H1 (cell line): Measurements from ENCODE around the gene SSC5D. TPM values are rescaled to one million over a fixed set of nuclear protein-coding genes. Genes with fewer than 3 reads are reported as not detected.

ENCODE experiments used
- CTCF ChIA-PET: fragments of 300-600 bp; sonication (Branson Sonifier 250); formaldehyde crosslinking; loops from one replicate; lab custom pipeline; 2021; ENCODE audit not compliant: partially characterized antibody; lab: Charles Lee
- POLR2A ChIA-PET: fragments of 300-600 bp; sonication (Branson Sonifier 250); formaldehyde crosslinking; loops from one replicate; lab custom pipeline; 2021; ENCODE audit warnings: inconsistent platforms; ENCODE audit not compliant: partially characterized antibody; lab: Charles Lee
- DNase-seq, 2 experiments: peaks; one replicate each; pipeline versions ENCODE4 v3.0.0 to v3.0.0-alpha.2; 2010 to 2022; ENCODE audit warnings: low spot score in 2 of 2, low read depth in 1 of 2, mixed read lengths in 1 of 2
- FAIRE-seq: peaks from 2 replicates; lab custom pipeline; 2011; peaks lifted over from hg19 to GRCh38; lab: Jason Lieb, UNC
- H2AFZ ChIP-seq: 2 replicates; pipeline ENCODE4 v1.8.1; 2012; ENCODE audit warnings: low read length, inconsistent platforms
- H2AK5ac ChIP-seq: 2 replicates; pipeline ENCODE4 v1.6.1; 2013; ENCODE audit warnings: low read depth, low read length
- H2BK120ac ChIP-seq: replicated peaks from 2 replicates; pipeline ENCODE3; 2013; ENCODE audit warnings: low read depth, low read length, inconsistent platforms
- H2BK12ac ChIP-seq: 2 replicates; pipeline ENCODE4 v1.6.1; 2013; ENCODE audit warnings: low read depth, low read length
- H2BK15ac ChIP-seq: 2 replicates; pipeline ENCODE4 v1.6.1; 2013; ENCODE audit warnings: low read length
- H2BK20ac ChIP-seq: 2 replicates; pipeline ENCODE4 v1.6.1; 2013; ENCODE audit warnings: low read length
- H2BK5ac ChIP-seq: 2 replicates; pipeline ENCODE4 v1.6.1; 2013; ENCODE audit warnings: low read depth, low read length
- H3K14ac ChIP-seq: 2 replicates; pipeline ENCODE4 v1.6.1; 2013; ENCODE audit warnings: inconsistent platforms; ENCODE audit not compliant: insufficient read length
- H3K18ac ChIP-seq: 2 replicates; pipeline ENCODE4 v1.6.1; 2013; ENCODE audit warnings: low read length; ENCODE audit errors: extremely low read depth
- H3K23ac ChIP-seq: 2 replicates; pipeline ENCODE4 v1.6.1; 2013; ENCODE audit warnings: inconsistent platforms; ENCODE audit not compliant: insufficient read length
- H3K23me2 ChIP-seq: 2 replicates; pipeline ENCODE4 v1.6.1; 2013; ENCODE audit warnings: low read depth, low read length
- H3K27ac ChIP-seq: 2 replicates; pipeline ENCODE4 v1.6.1; 2011; ENCODE audit warnings: low read depth, low read length, inconsistent platforms
- H3K27me3 ChIP-seq, 4 experiments: replicated peaks in 1 of 4; 1 replicate in 1 of 4; 2 replicates in 3 of 4; pipeline versions ENCODE4 v1.6.1 to v1.8.1; 2011 to 2013; ENCODE audit warnings: low read length in 3 of 4, mild to moderate bottlenecking in 3 of 4, inconsistent platforms in 2 of 4, mixed read lengths in 2 of 4, moderate library complexity in 1 of 4; ENCODE audit not compliant: control insufficient read depth in 3 of 4, insufficient read depth in 3 of 4; ENCODE audit errors: extremely low read depth in 1 of 4
- H3K36me3 ChIP-seq, 4 experiments: 2 replicates each; pipeline versions ENCODE4 v1.6.1 to v1.8.1; 2011 to 2013; ENCODE audit warnings: mild to moderate bottlenecking in 4 of 4, low read length in 3 of 4, moderate library complexity in 2 of 4, control low read depth in 1 of 4, inconsistent platforms in 1 of 4; ENCODE audit not compliant: insufficient read depth in 4 of 4, control insufficient read depth in 2 of 4
- H3K4ac ChIP-seq: replicated peaks from 2 replicates; pipeline ENCODE3; 2013; ENCODE audit warnings: low read length, low read depth, mixed read lengths, inconsistent platforms; ENCODE audit not compliant: insufficient read length
- H3K4me1 ChIP-seq, 4 experiments: replicated peaks in 1 of 4; 1 replicate in 1 of 4; 2 replicates in 3 of 4; pipeline versions ENCODE4 v1.6.1 to v1.8.1; 2011 to 2013; ENCODE audit warnings: low read length in 3 of 4, inconsistent platforms in 2 of 4, mixed read lengths in 1 of 4; ENCODE audit not compliant: insufficient read depth in 4 of 4, control insufficient read depth in 3 of 4
- H3K4me2 ChIP-seq, 2 experiments: 2 replicates each; pipeline versions ENCODE4 v1.6.1 to v1.8.1; 2011 to 2013; ENCODE audit warnings: low read depth in 2 of 2, low read length in 2 of 2, control low read depth in 1 of 2, inconsistent platforms in 1 of 2, mild to moderate bottlenecking in 1 of 2; ENCODE audit not compliant: insufficient read depth in 1 of 2
- H3K4me3 ChIP-seq, 4 experiments: fragments of 200-600, 300-600 bp in 1 of 4; sonication (generic), shearing (Covaris generic), sonication (Bioruptor Twin) in 1 of 4; 2 replicates each; pipeline versions ENCODE4 v1.5.1 to v1.8.1; 2011 to 2016; ENCODE audit warnings: low read length in 4 of 4, low read depth in 3 of 4, control low read depth in 2 of 4, inconsistent platforms in 2 of 4, mild to moderate bottlenecking in 2 of 4, mixed read lengths in 1 of 4, moderate library complexity in 1 of 4; ENCODE audit not compliant: insufficient read depth in 2 of 4; ENCODE audit errors: extremely low read depth in 1 of 4
- H3K56ac ChIP-seq: replicated peaks from 2 replicates; pipeline ENCODE3; 2013; ENCODE audit warnings: low read depth, mild to moderate bottlenecking, mixed read lengths, low read length, inconsistent platforms; ENCODE audit not compliant: insufficient read length
- H3K79me1 ChIP-seq: 2 replicates; pipeline ENCODE4 v1.6.1; 2013; ENCODE audit warnings: low read depth, low read length, control low read depth
- H3K79me2 ChIP-seq, 2 experiments: 2 replicates each; pipeline versions ENCODE4 v1.6.1 to v1.8.1; 2012 to 2013; ENCODE audit warnings: low read length in 2 of 2, mild to moderate bottlenecking in 2 of 2, inconsistent platforms in 1 of 2; ENCODE audit not compliant: insufficient read depth in 2 of 2, control insufficient read depth in 1 of 2
- H3K9ac ChIP-seq, 4 experiments: replicated peaks in 1 of 4; 1 replicate in 1 of 4; 2 replicates in 3 of 4; pipeline versions ENCODE4 v1.6.1 to v1.8.1; 2011 to 2013; ENCODE audit warnings: low read depth in 3 of 4, low read length in 3 of 4, control low read depth in 2 of 4, mild to moderate bottlenecking in 2 of 4, moderate library complexity in 2 of 4, inconsistent platforms in 1 of 4; ENCODE audit errors: extremely low read depth in 1 of 4
- H3K9me3 ChIP-seq, 2 experiments: 2 replicates each; pipeline versions ENCODE4 v1.6.1 to v1.8.1; 2012 to 2013; ENCODE audit warnings: mild to moderate bottlenecking in 2 of 2, moderate library complexity in 2 of 2, control low read depth in 1 of 2, inconsistent platforms in 1 of 2, low read depth in 1 of 2, low read length in 1 of 2, mixed read lengths in 1 of 2; ENCODE audit not compliant: insufficient read depth in 2 of 2
- H4K20me1 ChIP-seq, 2 experiments: replicated peaks in 1 of 2; 2 replicates each; pipeline versions ENCODE3 to v1.8.1; 2011 to 2013; ENCODE audit warnings: inconsistent platforms in 2 of 2, low read length in 2 of 2, mild to moderate bottlenecking in 1 of 2; ENCODE audit not compliant: insufficient read depth in 2 of 2, control insufficient read depth in 1 of 2
- H4K5ac ChIP-seq: 2 replicates; pipeline ENCODE4 v1.6.1; 2013; ENCODE audit warnings: low read length, low read depth, mixed read lengths, inconsistent platforms; ENCODE audit not compliant: insufficient read length
- H4K8ac ChIP-seq: 2 replicates; pipeline ENCODE4 v1.8.0; 2013; ENCODE audit warnings: mild to moderate bottlenecking, moderate library complexity, low read length, inconsistent platforms; ENCODE audit not compliant: insufficient read depth; ENCODE audit errors: extremely low read depth
- H4K91ac ChIP-seq: replicated peaks from 2 replicates; pipeline ENCODE3; 2013; ENCODE audit warnings: low read length, mixed read lengths, inconsistent platforms; ENCODE audit not compliant: insufficient read length
- CEBPB ChIP-seq: IDR thresholded peaks from 2 replicates; pipeline ENCODE4 v1.6.1; 2012; ENCODE audit warnings: low read depth, low read length
- CHD1 ChIP-seq: IDR thresholded peaks from 2 replicates; pipeline ENCODE4 v1.6.1; 2012; ENCODE audit warnings: low read depth, low read length, improper control_type of control experiment
- RNF2 ChIP-seq: fragments of 200-900, 300-1000 bp; sonication (generic); IDR thresholded peaks from 2 replicates; pipeline ENCODE4 v1.7.1; 2016; ENCODE audit warnings: borderline replicate concordance, low read depth, mild to moderate bottlenecking, antibody characterized with exemption, low read length; ENCODE audit not compliant: poor library complexity, severe bottlenecking; ENCODE audit errors: missing control alignments
- TBP ChIP-seq: IDR thresholded peaks from 2 replicates; pipeline ENCODE4 v1.6.1; 2011; ENCODE audit warnings: low read depth, low read length, improper control_type of control experiment
- TCF12 ChIP-seq: IDR thresholded peaks from 2 replicates; pipeline ENCODE4 v1.6.1; 2011; ENCODE audit warnings: low read depth, mild to moderate bottlenecking, low read length
- WGBS, 2 experiments: shearing (Covaris generic) in 1 of 2; methylation state at CpG; one replicate each; pipeline versions ENCODE4 v1.1.6 to v1.1.7; 2013 to 2015; ENCODE audit warnings: low lambda C conversion rate in 2 of 2, mixed read lengths in 2 of 2, inconsistent platforms in 1 of 2, low coverage in 1 of 2, missing lambda C conversion rate in 1 of 2; ENCODE audit not compliant: insufficient replicate concordance in 2 of 2, insufficient coverage in 1 of 2, insufficient read length in 1 of 2; ENCODE audit errors: extremely low coverage in 1 of 2, missing lambda C conversion rate in 1 of 2; 5-methylcytosine and 5-hydroxymethylcytosine counted together
- polyA plus RNA-seq, 7 experiments: library from polyadenylated mRNA; depleted of rRNA in 3 of 7; stranded (reverse) in 5 of 7; unstranded in 2 of 7; fragments of >200 nt in 5 of 7; fragments of 200-250 nt in 2 of 7; gene quantifications; 1 replicate in 5 of 7; 2 replicates in 1 of 7; 4 replicates in 1 of 7; pipeline versions ENCODE4 v1.2.1 to v1.2.3, GENCODE V29; 2011 to 2013; ENCODE audit warnings: missing spikeins in 2 of 7, mixed read lengths in 2 of 7
- total RNA-seq: library from RNA; stranded (reverse); fragmentation: NEBNext Ultra II Directional; extraction: Animal tissue kit (Norgen Biotek cat#: 25700); gene quantifications from 2 replicates; pipeline ENCODE4 v1.2.1, GENCODE V29; 2021
- TF ChIP-seq, protein P1 (sequence below): IDR thresholded peaks from 2 replicates; pipeline ENCODE4 v1.6.1; 2011; ENCODE audit warnings: low read depth, mild to moderate bottlenecking, low read length; ENCODE audit not compliant: insufficient read depth

The SSC5D gene
- total and polyA plus RNA-seq, 2 of the 8 experiments (the other 6 are each of a cell fraction or from before 2014, with no cell fraction given), result 0.39 to 1.7 TPM

DNA sequence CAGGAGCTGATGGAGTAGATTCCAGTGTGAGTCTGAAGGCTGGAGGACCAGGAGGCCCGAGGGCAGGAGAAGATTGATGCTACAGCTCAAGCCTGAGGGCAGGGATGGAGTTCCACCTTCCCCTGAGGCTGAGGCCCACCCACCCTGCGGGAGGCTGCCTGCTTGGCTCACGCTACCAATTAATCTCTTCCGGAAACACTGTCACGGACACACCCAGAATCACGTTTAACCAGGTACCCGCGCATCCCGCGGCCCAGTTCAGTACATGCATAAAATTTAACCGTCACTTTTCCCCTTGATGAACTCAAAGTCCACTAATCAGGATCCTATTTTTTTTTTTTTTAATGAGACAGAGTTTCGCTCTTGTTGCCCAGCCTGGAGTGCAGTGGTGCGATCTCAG lies 17.0 kb upstream of the SSC5D start:
- Histone ChIP-seq H3K23me2 (peaks cover 2% of the 10 kb centered on the region; the same call in 1 of the 2 replicates), H3K14ac (no peak overlapping the region), H3K27ac (no peak overlapping the region), H3K9me3 (no peaks in the 10 kb centered on the region), H2BK120ac (no peak overlapping the region), H2BK20ac (no peak overlapping the region), H3K18ac (no peak overlapping the region), H3K4me2 (no peak overlapping the region), H2BK12ac (no peak overlapping the region), H4K5ac (no peak overlapping the region), H2AK5ac (no peak overlapping the region), H3K27me3 (no peaks in the 10 kb centered on the region; a peak in 2 of 7 replicates), H3K79me2 (no peaks in the 10 kb centered on the region), H4K8ac (no peak overlapping the region), H3K4me1 (peaks cover 0 to 13% (median 8%) of the 10 kb centered on the region in 4 experiments; a peak in 5 of 7 replicates), H2BK15ac (no peak overlapping the region), H3K4ac (no peak overlapping the region), H3K79me1 (peaks cover 2% of the 10 kb centered on the region; the same call in 1 of the 2 replicates), H3K4me3 (no peak overlapping the region), H3K56ac (no peak overlapping the region), H3K9ac (no peak overlapping the region), H4K20me1 (no peaks in the 10 kb centered on the region), H3K36me3 (no peaks in the 10 kb centered on the region), H3K23ac (no peak overlapping the region), H2AFZ (no peak overlapping the region), H4K91ac (no peak overlapping the region), H2BK5ac (no peak overlapping the region)
- CTCF ChIA-PET, result interaction anchor here (0.7 to 1.3 kb wide), 5 partner anchors 13 to 183 kb away, joined by 3 to 7 read pairs (median 3); no protein-coding TSS in a partner anchor
- DNase-seq (no peak), FAIRE-seq (no peak)
- WGBS, 2 experiments, result 94% methylated on average over 11 of the region's 13 CpGs; no CpG with 5 or more reads in 1 of the 2 experiments
- POLR2A ChIA-PET, result interaction anchor here (0.7 to 1.2 kb wide), 3 partner anchors 11 to 145 kb away, joined by 3 to 4 read pairs (median 3); no protein-coding TSS in a partner anchor
- TF ChIP-seq, protein P1, sequence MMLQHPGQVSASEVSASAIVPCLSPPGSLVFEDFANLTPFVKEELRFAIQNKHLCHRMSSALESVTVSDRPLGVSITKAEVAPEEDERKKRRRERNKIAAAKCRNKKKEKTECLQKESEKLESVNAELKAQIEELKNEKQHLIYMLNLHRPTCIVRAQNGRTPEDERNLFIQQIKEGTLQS, result no peak
- TF ChIP-seq TCF12, result no peak
- TF ChIP-seq CEBPB, result no peak
- TF ChIP-seq TBP, result no peak
- no peak for TF ChIP-seq CHD1
- TF ChIP-seq RNF2, result no peak
